ENCODE data around the gene ILK. TPM values are rescaled to one million over a fixed set of nuclear protein-coding genes. Genes with fewer than 3 reads are reported as not detected.

The ILK gene
- total and polyA plus RNA-seq, 10 of the 15 experiments (the other 5 are each of a cell fraction or from before 2014, with no cell fraction given) = 51.8 to 163 (median 92.0) TPM

GRCh38 chr11:6583584-6583983 is 20.0 kb upstream of the ILK start:
- CTCF ChIA-PET = interaction anchor here (1.0 to 1.9 kb wide), 2 partner anchors 14 to 53 kb away, joined by 3 to 4 read pairs; no protein-coding TSS in a partner anchor
- no peak overlapping the region for H3K4me2 ChIP-seq (ENCODE audit: control insufficient read depth, insufficient read depth)
- no peak overlapping the region for H3K27ac ChIP-seq (ENCODE audit: control insufficient read depth, insufficient read depth)
- no peak for DNase-seq (ENCODE audit: low read depth, low spot score)
- SMC1A ChIA-PET (ENCODE audit: uncharacterized antibody, unreplicated experiment) = interaction anchor here (1.6 kb wide), 1 partner anchor 12 kb away, joined by 3 read pairs; no protein-coding TSS in a partner anchor
- H3K9me3 ChIP-seq (replicated peaks; ENCODE audit: control insufficient read depth, insufficient read depth, low read length) = no peaks in the 10 kb centered on the region
- no peaks in the 10 kb centered on the region for H3K79me2 ChIP-seq (ENCODE audit: control insufficient read depth, insufficient read depth, low read length)
- no peaks in the 10 kb centered on the region for H3K27me3 ChIP-seq (replicated peaks in 1 of 2; ENCODE audit: control insufficient read depth in 2 of 2, insufficient read depth in 2 of 2, low read length in 1 of 2)
- POLR2A ChIA-PET = no interaction called here
- FAIRE-seq = no peak
- in situ Hi-C loops (cut with MboI) (no loop called here), intact Hi-C loops (cut with micrococcal nuclease; ENCODE audit: unreplicated experiment) (no loop called here)
- ATAC-seq = no peak
- 100% methylated on average over 1 of the region's 1 CpG for WGBS (ENCODE audit: insufficient coverage, insufficient replicate concordance, low lambda C conversion rate, missing lambda C conversion rate)
- H3K4me1 ChIP-seq (ENCODE audit: control insufficient read depth, insufficient read depth, low read length) = no peaks in the 10 kb centered on the region
- H4K20me1 ChIP-seq (ENCODE audit: control insufficient read depth, insufficient read depth) = no peaks in the 10 kb centered on the region
- TF ChIP-seq HDAC2 (IDR thresholded peaks at IDR 0.05) (no peak), NFIC (IDR thresholded peaks at IDR 0.05; ENCODE audit: low read depth, low read length) (no peak), FOS (IDR thresholded peaks at IDR 0.05; ENCODE audit: borderline replicate concordance, extremely low read depth, insufficient read length) (no peak), ATF7 (IDR thresholded peaks at IDR 0.05; ENCODE audit: low read depth) (no peak)
- no peak overlapping the region for H2AFZ ChIP-seq (ENCODE audit: control insufficient read depth, low read depth, low read length)
- H3K4me3 ChIP-seq = no peak overlapping the region
- no peak overlapping the region for H3K9ac ChIP-seq (ENCODE audit: control insufficient read depth, insufficient read depth, low read length)
- RAD21 ChIA-PET (ENCODE audit: unreplicated experiment) = no interaction called here
- H3K36me3 ChIP-seq (ENCODE audit: control insufficient read depth in 2 of 2, insufficient read depth in 2 of 2, low read length in 1 of 2) = peaks cover 4 to 5% of the 10 kb centered on the region in 2 experiments; a peak in 3 of 4 replicates
- no TSS peak for BruUV-seq (replicated peaks)

GRCh38 chr11:6584528-6584927 is 19.0 kb upstream of the ILK start:
- intact Hi-C loops (cut with micrococcal nuclease; ENCODE audit: unreplicated experiment) (no loop called here), in situ Hi-C loops (cut with MboI) (no loop called here)
- RAD21 ChIA-PET (ENCODE audit: unreplicated experiment) = no interaction called here
- POLR2A ChIA-PET = no interaction called here
- H3K9ac ChIP-seq (ENCODE audit: control insufficient read depth, insufficient read depth, low read length) = no peak overlapping the region
- BruUV-seq (replicated peaks) = no TSS peak
- H3K4me2 ChIP-seq (ENCODE audit: control insufficient read depth, insufficient read depth) = no peak overlapping the region
- no peak overlapping the region for H3K4me3 ChIP-seq
- peaks cover 4 to 5% of the 10 kb centered on the region in 2 experiments; a peak in 3 of 4 replicates for H3K36me3 ChIP-seq (ENCODE audit: control insufficient read depth in 2 of 2, insufficient read depth in 2 of 2, low read length in 1 of 2)
- SMC1A ChIA-PET (ENCODE audit: uncharacterized antibody, unreplicated experiment) = interaction anchor here (1.6 kb wide), 1 partner anchor 11 kb away, joined by 3 read pairs; no protein-coding TSS in a partner anchor
- FAIRE-seq (no peak), DNase-seq (ENCODE audit: low read depth, low spot score) (no peak), ATAC-seq (no peak)
- H3K9me3 ChIP-seq (replicated peaks; ENCODE audit: control insufficient read depth, insufficient read depth, low read length) = no peaks in the 10 kb centered on the region
- no peak overlapping the region for H2AFZ ChIP-seq (ENCODE audit: control insufficient read depth, low read depth, low read length)
- H3K27me3 ChIP-seq (replicated peaks in 1 of 2; ENCODE audit: control insufficient read depth in 2 of 2, insufficient read depth in 2 of 2, low read length in 1 of 2) = no peaks in the 10 kb centered on the region
- H4K20me1 ChIP-seq (ENCODE audit: control insufficient read depth, insufficient read depth) = no peaks in the 10 kb centered on the region
- no peaks in the 10 kb centered on the region for H3K79me2 ChIP-seq (ENCODE audit: control insufficient read depth, insufficient read depth, low read length)
- TF ChIP-seq SRF (IDR thresholded peaks at IDR 0.05; ENCODE audit: low read depth in 2 of 2, low read length in 2 of 2) = no peak
- 87% methylated on average over 4 of the region's 4 CpGs for whole genome bisulfite sequencing (ENCODE audit: insufficient coverage, insufficient replicate concordance, low lambda C conversion rate, missing lambda C conversion rate)
- H3K4me1 ChIP-seq (ENCODE audit: control insufficient read depth, insufficient read depth, low read length) = no peaks in the 10 kb centered on the region
- no peak overlapping the region for H3K27ac ChIP-seq (ENCODE audit: control insufficient read depth, insufficient read depth)
- CTCF ChIA-PET = interaction anchor here (0.5 to 1.9 kb wide), 5 partner anchors 53 to 938 kb away, joined by 3 to 4 read pairs (median 3); no protein-coding TSS in a partner anchor

Data from GM12878 (cell line).